ENCODE results near the gene CCDC69.

The CCDC69 gene

DNA sequence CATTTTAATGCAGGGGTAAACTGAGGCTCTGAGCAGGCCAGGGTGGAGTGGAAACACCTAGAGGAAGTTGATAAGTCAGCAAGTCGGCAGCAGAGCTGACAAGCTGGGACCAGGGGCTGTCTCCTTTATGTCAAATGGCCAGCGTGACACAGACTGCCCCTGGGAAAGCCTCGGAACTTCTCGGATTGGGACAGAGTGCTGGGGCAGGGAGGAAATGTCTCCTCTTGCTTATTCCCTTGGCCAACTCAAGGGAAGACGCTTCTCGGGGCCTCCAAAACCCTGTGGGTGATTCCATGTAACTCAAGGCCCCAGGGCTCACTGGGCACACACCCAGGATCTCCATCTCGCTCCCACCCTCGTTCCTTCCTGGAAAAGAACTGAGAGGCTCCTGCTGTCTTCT is 40.9 kb downstream of the CCDC69 start:
- Histone ChIP-seq H4K20me1 (ENCODE audit: insufficient read depth, low read length) (no peaks in the 10 kb centered on the region), H2AFZ (ENCODE audit: low read length) (no peak overlapping the region), H3K4me1 (ENCODE audit: insufficient read depth, low read length, severe bottlenecking) (no peaks in the 10 kb centered on the region), H3K9me2 (ENCODE audit: low read depth, low read length) (no peaks in the 10 kb centered on the region), H3K36me3 (ENCODE audit: insufficient read depth, low read length) (peaks cover 99% of the 10 kb centered on the region), H3K9me3 (ENCODE audit: low read length) (no peaks in the 10 kb centered on the region), H3K27ac (ENCODE audit: low read depth, low read length, poor library complexity, severe bottlenecking) (no peak overlapping the region), H3K79me2 (ENCODE audit: insufficient read depth, low read length) (no peaks in the 10 kb centered on the region), H3K4me3 (ENCODE audit: low read depth, low read length, poor library complexity, severe bottlenecking) (no peak overlapping the region), H3K4me2 (ENCODE audit: low read length) (no peak overlapping the region), H3K9ac (ENCODE audit: low read length) (no peak overlapping the region), H3K27me3 (ENCODE audit: insufficient read depth, low read length) (no peaks in the 10 kb centered on the region), H3F3A (ENCODE audit: insufficient read depth, low read length) (no peaks in the 10 kb centered on the region)
- TF ChIP-seq, protein P1, sequence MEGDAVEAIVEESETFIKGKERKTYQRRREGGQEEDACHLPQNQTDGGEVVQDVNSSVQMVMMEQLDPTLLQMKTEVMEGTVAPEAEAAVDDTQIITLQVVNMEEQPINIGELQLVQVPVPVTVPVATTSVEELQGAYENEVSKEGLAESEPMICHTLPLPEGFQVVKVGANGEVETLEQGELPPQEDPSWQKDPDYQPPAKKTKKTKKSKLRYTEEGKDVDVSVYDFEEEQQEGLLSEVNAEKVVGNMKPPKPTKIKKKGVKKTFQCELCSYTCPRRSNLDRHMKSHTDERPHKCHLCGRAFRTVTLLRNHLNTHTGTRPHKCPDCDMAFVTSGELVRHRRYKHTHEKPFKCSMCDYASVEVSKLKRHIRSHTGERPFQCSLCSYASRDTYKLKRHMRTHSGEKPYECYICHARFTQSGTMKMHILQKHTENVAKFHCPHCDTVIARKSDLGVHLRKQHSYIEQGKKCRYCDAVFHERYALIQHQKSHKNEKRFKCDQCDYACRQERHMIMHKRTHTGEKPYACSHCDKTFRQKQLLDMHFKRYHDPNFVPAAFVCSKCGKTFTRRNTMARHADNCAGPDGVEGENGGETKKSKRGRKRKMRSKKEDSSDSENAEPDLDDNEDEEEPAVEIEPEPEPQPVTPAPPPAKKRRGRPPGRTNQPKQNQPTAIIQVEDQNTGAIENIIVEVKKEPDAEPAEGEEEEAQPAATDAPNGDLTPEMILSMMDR (IDR thresholded peaks at IDR 0.05; ENCODE audit: low read length), result no peak
- no peak for TF ChIP-seq EZH2 (IDR thresholded peaks at IDR 0.05; ENCODE audit: borderline replicate concordance, low read length)

DNA sequence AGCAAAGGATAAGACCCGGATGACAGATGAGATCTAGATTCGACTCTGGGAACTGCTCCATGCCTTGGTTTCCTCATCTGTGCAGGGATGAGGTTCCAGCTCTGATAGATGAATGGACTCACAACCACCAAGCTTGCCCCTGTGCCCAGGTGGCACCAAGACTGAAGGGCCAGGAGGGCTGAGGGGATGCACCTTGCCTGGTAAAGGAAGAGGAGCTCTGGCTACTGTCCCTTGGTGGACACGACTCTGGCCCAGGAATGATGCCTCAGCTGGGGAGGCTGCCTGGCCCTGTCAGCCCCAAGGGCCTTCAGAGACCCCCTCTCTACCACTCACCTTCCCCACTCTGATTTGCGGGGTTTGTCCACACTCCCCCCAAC is 41.4 kb downstream of the CCDC69 start:
- no peaks in the 10 kb centered on the region for H3K79me2 ChIP-seq (ENCODE audit: insufficient read depth, low read length)
- H3K9me2 ChIP-seq (ENCODE audit: low read depth, low read length), result no peaks in the 10 kb centered on the region
- H3K4me1 ChIP-seq (ENCODE audit: insufficient read depth, low read length, severe bottlenecking), result no peaks in the 10 kb centered on the region
- no peaks in the 10 kb centered on the region for H4K20me1 ChIP-seq (ENCODE audit: insufficient read depth, low read length)
- H3K9me3 ChIP-seq (ENCODE audit: low read length), result no peaks in the 10 kb centered on the region
- no peak overlapping the region for H3K27ac ChIP-seq (ENCODE audit: low read depth, low read length, poor library complexity, severe bottlenecking)
- no peaks in the 10 kb centered on the region for H3K27me3 ChIP-seq (ENCODE audit: insufficient read depth, low read length)
- H2AFZ ChIP-seq (ENCODE audit: low read length), result no peak overlapping the region
- no peak overlapping the region for H3K4me3 ChIP-seq (ENCODE audit: low read depth, low read length, poor library complexity, severe bottlenecking)
- H3F3A ChIP-seq (ENCODE audit: insufficient read depth, low read length), result no peaks in the 10 kb centered on the region
- no peak for TF ChIP-seq EZH2 (IDR thresholded peaks at IDR 0.05; ENCODE audit: borderline replicate concordance, low read length)
- TF ChIP-seq, protein P1 (IDR thresholded peaks at IDR 0.05; ENCODE audit: low read length), result no peak
- no peak overlapping the region for H3K4me2 ChIP-seq (ENCODE audit: low read length)
- no peak overlapping the region for H3K9ac ChIP-seq (ENCODE audit: low read length)
- H3K36me3 ChIP-seq (ENCODE audit: insufficient read depth, low read length), result peaks cover 99% of the 10 kb centered on the region

DNA sequence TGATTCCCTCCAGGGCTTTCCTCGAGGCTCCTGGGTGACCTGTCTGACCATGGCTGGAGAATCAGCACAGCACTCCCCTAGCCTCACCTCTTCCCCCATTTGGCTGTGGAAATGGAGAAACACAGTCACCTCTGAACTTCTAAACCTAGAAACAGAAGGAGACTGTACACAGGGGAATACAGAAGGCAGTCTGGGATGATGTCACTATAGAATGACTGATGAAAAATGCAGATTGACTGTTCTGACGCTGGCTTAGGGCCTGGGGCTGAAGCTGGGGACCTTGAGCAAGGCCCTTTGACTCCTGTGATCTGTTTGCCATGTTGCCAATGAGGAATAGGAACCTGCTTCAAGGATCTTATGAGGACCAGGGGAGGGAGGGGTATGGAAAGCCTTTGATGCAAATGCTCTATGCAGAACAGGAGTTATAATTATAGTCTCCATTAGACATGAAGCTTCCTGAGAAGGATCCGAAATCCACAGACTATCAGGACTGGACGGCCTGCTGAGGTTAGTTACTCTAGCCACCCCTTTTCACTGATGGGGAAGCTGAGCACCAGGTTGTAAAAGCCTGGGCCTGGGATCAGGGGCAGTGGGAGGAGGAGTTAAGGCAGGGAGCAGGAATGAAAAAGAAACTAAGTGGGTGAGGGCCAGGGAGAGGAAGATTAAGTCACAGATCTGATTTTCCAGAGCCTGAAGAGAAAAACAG is 41.9 kb downstream of the CCDC69 start:
- no peak overlapping the region for H2AFZ ChIP-seq (ENCODE audit: low read length)
- H3K4me3 ChIP-seq (ENCODE audit: low read depth, low read length, poor library complexity, severe bottlenecking), result no peak overlapping the region
- no peak overlapping the region for H3K9ac ChIP-seq (ENCODE audit: low read length)
- H3K27me3 ChIP-seq (ENCODE audit: insufficient read depth, low read length), result no peaks in the 10 kb centered on the region
- H3F3A ChIP-seq (ENCODE audit: insufficient read depth, low read length), result no peaks in the 10 kb centered on the region
- no peak overlapping the region for H3K27ac ChIP-seq (ENCODE audit: low read depth, low read length, poor library complexity, severe bottlenecking)
- peaks cover 93% of the 10 kb centered on the region for H3K36me3 ChIP-seq (ENCODE audit: insufficient read depth, low read length)
- no peaks in the 10 kb centered on the region for H3K4me1 ChIP-seq (ENCODE audit: insufficient read depth, low read length, severe bottlenecking)
- H4K20me1 ChIP-seq (ENCODE audit: insufficient read depth, low read length), result no peaks in the 10 kb centered on the region
- H3K9me3 ChIP-seq (ENCODE audit: low read length), result no peaks in the 10 kb centered on the region
- no peaks in the 10 kb centered on the region for H3K9me2 ChIP-seq (ENCODE audit: low read depth, low read length)
- no peak for TF ChIP-seq EZH2 (IDR thresholded peaks at IDR 0.05; ENCODE audit: borderline replicate concordance, low read length)
- TF ChIP-seq, protein P1 (IDR thresholded peaks at IDR 0.05; ENCODE audit: low read length), result no peak
- no peak overlapping the region for H3K4me2 ChIP-seq (ENCODE audit: low read length)
- H3K79me2 ChIP-seq (ENCODE audit: insufficient read depth, low read length), result no peaks in the 10 kb centered on the region

Measured in OCI-LY1 (cell line).